GM18520 (cell line): ENCODE data around the gene PRKCA.
"Not testable (repeated sequence)": the region's sequence is repeated elsewhere in the genome, so short reads cannot be mapped to it uniquely, and the experiment has no call there.

ENCODE experiments used
- ATAC-seq: cut with Tn5 transposase; IDR thresholded peaks from one replicate; pipeline ENCODE4 v1.9.1; 2021; ENCODE audit not compliant: unreplicated experiment

Gene PRKCA

DNA sequence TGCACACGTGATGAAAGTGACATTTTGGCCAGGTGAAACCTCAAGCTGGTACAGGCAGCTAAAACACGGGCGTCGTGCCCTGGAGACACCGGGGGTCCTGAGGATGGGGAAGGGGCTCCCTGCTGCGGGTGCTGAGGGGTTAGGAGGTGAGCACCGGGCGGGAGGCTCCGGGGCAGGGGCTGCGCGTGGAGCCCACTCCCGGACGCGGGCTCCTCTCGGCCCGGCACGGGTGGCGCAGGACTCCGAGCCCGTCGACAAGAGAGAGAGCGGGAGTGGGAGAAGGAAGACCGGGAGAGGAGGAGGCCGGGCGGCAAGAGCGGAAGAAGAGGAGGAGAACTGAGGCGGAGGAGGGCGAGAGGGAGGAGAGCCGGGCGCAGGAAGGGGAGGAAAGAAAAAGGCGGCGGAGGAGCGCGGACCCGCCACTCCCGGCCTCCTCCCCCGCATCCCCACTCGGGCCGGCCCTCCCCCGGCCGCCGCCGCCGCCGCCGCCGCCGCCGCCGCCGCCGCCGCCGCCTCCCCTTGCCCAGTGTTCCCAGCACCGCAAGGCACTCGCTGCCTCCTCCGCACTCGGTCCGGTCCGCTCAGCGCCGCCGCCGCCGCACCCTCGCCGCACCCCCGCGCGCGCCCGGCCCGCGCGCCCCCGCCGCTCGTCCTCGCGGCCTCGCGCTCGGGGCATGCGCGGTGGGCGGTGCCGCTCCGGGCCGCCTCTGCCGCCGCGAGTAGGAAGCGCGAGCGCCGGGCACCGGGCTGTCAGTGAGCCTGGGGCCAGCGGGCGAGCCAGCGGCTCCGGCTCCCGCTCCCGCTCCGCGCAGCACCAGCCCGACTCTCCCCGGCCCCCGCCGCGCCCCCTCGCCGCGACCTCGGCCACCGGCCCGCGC lies at the start of gene PRKCA:
Gene PRKCA, plus strand, starts transcription at position 750 of the 878 bp plus-strand sequence.
- peak; percentile 59 for ATAC-seq

DNA sequence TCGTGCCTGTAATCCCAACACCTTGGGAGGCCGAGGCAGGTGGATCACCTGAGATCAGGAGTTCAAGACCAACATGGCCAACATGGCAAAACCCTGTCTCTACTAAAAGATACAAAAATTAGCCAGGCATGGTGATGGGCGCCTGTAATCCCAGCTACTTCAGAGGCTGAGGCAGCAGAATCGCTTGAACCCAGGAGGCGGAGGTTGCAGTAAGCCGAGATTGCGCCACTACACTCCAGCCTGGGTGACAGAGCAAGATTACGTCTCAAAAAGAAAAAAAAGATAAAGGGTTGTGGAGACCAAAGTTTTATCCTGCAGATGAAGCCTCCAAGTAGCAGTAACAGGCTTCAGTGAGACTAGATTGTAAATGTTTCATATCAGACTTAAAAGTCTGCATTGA lies 49.0 kb upstream of the PRKCA start:
- ATAC-seq = not testable (repeated sequence)

DNA sequence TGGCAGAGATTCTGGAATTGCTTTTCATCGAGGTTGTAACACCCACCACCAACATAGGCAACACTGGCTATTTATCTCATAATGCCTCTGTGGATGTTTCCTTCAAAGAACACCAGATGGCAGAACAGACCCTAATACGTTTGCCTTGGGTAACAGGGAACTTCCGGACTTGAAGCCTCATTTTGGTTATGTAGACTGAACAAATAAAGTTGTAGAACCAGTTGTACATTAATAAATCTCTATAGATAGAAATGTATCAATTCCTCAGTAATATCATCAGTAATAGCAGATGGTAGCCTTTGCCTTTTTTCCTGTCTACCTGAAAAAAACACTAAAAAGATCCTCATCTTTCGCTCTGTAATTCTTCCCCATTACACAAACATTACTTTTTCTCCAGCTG lies 47.3 kb upstream of the PRKCA start:
- ATAC-seq = no peak

DNA sequence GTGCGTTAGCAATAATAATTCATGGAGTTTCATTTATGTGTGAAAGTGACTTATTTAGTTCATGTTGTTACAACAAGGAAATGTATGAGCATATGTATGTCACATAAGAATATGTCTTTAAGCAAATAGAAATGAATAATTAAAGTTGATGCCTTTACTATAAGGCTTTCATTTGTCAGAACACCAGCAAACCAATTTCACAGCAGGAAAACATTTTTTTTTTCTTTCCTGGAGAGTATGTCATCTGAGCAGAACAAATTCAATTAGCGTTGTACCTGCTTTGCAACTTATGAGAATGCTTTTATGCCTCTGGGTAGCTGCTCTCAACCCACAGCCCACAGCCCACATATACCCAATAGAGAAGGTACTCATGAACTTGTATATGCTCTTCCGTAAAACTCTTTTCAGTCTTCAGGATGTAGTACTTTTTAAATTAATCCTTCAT lies 46.9 kb upstream of the PRKCA start:
- ATAC-seq = no peak

DNA sequence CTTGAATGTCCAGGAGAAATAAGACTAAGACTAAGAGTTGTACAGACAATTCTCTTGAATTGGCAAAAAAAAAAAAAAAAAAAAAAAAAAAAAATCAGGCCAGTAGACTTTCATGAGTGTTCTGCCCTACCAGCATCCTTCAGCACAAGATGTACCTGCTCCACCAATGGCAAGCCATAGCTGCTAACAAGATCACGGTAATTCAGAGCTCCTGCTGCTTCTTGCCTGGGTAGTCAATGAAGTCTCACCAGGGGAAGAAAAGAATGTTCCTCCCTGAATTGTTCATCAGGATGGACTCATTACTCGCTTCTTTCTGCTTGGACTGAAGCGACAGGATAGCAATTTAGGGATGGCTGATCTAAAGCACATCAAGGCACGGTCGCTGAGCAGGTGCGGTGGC lies 42.1 kb upstream of the PRKCA start:
- ATAC-seq = no peak

DNA sequence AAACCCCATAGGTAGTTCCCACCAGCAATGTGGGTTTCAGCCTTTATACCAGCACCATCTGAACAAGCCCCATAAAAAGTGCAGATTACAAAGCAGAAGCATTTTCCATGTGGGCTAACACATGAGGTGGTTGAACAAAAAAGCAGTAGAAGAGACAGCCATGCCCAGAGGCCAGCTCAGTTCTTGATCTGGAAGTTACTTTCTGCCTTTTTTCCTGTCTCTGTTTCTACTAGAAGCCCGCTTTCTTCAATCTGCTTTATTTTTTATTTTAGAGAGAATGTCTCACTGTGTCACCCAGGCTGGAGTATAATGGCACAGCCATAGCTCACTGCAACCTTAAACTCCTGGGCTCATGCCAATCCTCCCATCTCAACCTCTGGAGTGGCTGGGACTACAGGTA lies 41.7 kb upstream of the PRKCA start:
- no peak for ATAC-seq

DNA sequence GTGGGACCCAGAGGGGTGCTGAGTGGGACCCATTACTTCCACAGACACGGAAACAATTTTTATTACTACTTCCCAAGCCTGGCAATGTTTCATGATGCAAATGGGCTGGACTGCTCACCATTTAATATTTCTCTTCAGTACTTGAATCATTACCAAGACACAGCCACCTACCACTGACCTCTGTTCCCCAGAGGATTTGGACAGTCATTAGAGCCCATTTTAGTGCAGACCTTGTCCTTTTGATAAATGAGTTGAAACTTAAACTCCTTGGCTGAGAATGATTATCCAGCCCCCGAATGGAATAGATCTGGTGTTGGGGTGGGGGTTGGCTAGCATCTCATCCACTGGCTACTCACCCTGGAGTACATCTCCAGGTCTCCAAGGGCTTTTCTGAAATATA lies 39.6 kb upstream of the PRKCA start:
- no peak for ATAC-seq

DNA sequence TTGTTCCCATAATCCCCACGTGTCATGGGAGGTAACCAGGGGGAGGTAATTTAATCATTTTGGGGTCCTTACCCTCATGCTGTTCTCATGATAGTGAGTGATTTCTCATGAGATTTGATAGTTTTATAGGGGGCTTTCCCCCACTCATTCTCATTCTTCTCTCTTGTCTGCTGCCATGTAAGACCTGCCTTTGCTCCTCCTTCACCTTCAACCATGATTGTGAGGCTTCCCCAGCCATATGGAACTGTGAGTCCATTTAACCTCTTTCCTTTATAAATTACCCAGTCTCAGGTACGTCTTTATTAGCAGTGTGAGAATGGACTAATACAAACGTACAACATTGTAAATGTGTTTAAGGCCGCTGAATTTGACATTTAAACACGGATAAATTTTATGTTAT lies 37.7 kb upstream of the PRKCA start:
- no peak for ATAC-seq

DNA sequence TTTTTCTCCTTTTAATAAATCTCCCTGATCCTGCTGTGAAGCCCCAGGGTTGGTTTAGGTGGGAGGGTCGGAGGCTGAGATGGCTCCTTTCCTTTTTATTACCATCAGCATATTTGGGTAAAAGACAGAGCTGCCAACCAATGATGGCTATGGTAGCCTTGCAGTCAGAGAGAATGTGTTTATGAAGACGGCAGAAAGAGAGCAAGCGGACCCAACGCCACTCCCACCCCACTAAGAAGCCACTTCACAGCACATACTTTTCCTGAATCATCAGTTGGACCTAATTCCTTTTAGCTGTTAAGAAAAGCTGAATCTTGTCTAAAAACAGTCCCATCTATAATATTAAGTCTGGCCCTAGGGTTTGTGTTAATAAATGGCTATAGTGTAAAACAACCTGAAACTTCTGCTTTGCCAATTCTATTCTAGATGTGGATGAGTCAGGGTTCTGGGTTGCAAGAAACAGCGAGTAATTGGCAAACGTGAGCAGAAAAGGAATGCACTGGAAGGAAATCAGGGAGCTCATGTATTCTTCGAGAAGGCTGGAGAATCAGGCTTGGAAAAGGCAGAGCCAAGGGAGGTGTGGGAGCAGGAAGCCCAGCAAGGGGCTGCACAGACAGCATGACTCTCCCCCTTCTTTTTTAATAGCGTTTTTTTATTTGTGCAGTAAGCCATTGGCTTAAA lies 34.0 kb upstream of the PRKCA start:
- ATAC-seq = no peak

DNA sequence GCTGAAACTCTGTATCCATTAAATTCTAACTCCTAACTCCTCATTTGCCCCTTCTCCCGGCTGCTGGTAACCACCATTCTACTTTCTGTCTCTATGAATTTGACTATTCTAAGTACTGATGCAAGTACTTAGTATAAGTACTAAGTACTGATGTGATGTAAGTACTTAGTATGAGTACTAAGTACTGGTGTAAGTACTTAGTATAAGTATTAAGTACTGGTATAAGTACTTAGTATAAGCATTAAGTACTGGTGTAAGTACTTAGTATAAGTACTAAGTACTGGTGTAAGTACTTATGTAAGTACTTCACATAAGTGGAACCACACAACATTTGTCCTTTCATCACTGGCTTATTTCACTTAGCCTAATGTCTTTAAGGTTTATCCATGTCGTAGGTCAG lies 32.3 kb upstream of the PRKCA start:
- ATAC-seq = no peak

DNA sequence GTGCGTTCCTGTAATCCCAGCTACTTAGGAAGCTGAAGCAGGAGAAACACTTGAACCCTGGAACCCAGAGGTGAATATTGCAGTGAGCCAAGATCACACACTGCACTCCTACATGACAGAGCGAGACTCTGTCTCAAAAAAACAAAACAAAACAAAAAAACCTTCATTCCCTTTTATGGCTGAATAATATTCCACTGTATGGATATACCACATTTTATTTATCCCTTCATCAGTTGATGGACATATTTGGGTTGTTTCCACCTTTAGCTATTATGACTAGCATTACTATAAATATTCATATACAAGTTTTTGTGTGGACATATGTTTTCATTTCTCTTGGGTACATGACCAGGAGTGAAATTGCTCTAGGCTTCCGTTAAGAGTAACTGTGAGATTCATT lies 30.9 kb upstream of the PRKCA start:
- ATAC-seq = no peak

DNA sequence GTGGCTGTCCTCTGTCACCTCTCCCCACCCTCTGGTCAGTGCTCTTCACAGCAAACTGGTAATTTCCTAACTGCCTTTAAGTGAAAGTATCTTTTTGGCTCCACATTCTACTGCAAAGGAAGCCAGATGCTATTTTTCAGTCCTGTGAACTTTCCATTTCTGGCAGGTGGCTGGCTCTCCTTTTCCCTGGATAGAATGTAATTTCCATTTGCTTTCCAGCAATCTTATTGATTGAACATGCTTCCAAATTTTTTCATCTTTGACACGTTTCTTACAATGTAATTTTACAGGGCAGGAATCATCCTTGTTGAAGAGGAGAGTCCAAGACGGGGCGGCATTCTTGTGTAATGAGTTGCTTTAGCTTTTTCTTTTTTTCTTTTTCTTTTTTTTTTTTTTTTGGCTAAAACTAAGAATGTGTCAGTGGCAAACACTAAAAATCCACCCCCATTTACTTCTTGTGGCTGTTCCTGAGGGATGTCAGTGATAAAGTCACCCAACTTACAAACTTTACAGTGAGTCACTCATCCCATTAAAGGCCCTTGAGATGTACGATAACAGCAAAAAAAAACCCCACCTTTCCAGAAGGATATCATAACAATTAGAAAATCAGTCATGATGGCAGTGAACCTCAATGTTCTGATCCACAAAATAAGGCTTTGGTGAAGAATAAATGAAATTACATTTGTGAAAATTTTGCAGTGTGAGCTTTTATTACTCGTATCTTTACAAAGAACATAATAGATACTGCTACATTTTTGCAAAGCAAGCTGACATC lies 29.4 kb upstream of the PRKCA start:
- ATAC-seq = no peak

DNA sequence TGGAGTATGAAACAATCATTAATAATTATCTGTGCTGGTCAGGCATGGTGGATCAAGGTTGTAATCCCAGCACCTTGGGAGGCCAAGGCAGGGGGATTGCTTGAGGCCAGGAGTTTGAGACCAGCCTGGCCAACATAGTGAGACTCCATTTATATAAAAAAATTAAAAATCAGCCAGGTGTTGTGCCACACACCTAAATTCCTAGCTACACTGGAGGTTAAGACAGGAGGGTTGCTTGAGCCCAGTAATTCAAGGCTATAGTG lies 28.9 kb upstream of the PRKCA start:
- no peak for ATAC-seq

DNA sequence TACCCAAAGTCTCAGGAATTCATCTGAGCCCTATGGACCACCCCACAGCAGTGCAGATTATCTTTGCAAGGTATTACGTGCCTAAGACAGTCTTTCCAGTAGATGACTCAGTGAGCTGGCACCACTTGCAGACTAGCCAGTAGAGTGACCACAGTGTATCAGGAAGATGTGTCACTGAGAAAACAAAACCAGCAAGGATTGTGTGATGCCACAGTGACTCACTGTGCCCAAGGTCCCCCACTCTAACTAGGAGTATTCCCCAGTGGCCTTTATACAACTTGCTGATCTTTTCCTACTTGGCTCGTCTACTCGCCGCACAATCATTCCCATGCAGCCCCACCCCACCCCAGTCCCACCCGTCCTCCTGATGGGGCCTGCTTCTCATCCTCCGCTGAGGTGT lies 26.8 kb upstream of the PRKCA start:
- no peak for ATAC-seq

DNA sequence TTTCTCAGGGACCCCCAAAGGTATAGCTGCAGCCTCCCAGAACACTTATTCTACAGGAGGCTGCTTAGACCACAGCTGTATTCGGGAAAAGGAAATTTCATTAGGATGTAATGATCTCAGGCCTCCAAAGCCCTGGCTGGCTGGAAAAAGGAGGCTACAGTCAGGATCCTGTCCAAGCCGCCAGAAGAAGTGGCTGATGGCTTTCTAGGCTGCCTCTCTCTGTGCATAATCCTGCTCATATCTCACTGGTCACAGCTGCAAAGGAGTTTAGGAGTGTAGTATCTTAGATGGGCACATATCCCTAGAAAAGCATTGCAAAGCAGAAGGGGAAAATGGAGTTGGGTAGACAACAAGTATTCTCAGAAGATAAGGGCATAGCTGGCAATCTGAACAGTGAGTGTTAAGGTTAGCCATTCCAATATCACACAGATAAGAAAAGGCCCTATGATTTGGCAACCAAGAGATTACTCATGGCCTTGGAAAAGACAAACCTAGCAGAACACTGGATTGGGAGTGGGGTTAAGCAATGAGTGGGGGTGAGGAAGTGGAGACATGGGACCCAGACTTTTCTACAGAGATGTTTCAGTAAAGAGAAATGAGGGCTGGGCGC lies 26.0 kb upstream of the PRKCA start:
- no peak for ATAC-seq

DNA sequence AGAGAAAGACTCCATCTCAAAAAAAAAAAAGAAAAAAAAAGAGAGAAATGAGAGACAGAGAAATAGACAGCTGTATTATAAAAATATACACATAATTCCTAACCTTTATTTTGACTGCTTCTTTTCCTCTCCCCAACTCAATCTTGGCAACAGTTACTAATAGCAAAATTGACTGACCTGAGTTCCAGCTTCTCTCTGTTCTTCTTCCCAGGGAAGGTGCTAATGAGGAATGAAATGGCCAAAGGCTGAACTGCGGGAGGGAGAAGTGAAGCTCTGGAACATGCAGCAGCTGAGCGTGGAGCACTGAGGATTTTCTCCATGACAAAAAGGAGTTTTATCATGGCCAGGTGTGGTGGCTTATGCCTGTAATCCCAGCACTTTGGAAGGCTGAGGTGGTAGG lies 25.2 kb upstream of the PRKCA start:
- no peak for ATAC-seq

DNA sequence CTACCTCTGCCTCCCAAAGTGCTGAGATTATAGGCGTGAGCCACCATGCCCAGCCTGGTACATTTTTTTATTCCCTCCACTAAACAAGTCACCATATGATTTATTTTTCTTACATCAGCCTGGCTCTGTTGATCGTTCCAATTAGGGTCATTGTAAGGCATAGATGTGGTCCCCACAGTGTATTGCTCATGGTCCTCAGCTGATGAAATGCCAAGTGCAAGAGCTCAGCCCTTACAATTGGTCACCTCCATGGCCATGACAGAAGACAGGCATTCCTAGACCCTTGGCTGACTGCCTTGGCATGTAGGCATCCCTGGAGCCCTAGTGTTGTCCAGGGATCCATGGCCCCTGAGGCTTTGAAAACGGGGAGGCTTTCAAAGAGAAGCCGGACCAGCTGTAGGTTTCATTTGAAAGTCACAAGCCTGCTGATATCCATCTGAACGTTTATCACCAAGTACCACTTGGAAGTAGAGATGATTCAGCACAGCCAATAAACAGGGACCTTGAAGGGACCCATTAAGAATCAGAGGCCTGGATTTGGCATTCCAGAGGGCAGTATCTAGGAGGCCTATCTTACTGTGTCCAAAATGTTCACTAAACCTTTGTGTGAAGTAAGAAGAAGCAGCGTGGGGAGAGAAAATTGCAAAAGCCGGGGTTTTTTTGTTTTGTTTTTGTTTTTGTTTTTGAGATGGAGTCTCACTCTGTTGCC lies 20.6 kb upstream of the PRKCA start:
- no peak for ATAC-seq

DNA sequence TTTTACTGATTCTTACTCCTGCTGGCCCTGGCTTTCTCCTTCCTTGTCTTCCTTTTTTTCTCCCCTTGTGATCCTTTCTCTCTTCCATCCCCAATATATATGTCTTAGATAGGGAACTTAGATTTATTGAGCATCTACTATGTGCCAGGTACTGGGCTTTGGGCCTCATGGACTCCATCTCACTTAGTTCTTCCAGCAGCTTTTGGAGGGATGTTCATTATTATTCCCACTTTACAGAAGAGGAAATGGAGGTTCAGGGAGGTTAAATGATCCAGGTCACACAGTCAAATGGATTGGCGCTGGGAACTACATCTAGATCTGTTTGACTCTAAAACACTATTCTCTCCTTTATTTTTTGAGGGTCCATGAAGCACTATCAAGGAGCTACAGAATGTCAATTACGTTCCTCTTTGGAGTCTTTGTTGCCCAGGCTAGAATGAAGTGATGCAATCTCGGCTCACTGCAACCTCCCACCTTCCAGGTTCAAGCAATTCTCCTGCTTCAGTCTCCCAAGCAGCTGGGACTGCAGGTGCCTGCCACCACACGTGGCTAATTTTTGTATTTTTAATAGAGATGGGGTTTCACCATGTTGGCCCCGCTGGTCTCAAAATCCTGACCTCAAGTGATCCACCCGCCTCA lies 19.0 kb upstream of the PRKCA start:
- no peak for ATAC-seq

DNA sequence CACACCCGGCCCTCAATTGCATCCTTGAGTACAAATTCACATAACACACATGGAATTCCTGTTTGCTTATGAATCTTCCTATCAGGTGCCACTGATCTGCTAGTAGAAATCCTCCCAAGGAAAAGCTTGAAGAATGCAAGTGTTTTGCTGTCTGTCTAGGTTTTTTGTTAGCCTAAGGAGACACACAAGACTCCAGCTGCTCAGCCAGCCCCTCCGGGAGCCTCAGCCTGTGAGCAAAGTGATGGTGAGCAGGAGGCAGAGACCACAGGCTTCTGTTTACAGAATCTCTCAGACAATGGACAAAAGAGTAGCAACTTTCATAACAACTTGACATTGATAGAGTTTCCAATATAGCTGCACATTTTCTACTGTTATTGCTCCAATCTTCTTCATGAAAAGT lies 18.4 kb upstream of the PRKCA start:
- ATAC-seq = no peak

DNA sequence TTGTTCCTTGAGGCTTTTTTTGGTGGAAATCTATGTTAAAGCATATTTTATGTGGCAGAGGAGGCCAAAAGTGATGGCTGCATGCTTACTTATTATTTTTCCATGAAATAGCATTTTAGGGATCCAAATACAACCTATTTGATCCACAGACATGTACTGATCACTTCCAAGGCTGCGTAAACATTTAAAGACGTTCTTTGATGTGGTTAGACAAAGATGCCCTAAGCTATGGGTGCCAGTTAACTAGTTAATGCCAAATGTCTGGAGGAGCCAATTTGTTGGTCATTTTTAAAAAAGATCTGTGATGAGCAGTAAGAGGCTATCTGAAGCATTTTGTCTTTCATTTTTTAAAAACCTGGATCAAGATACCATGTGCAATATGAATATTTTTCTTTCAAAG lies 17.3 kb upstream of the PRKCA start:
- no peak for ATAC-seq
